ENCODE results near the gene NT5DC3. TPM values are rescaled to one million over a fixed set of nuclear protein-coding genes. Genes with fewer than 3 reads are reported as not detected.

Gene NT5DC3
- total and polyA plus RNA-seq, 8 donors: 2.6 to 6.4 (median 4.0) TPM

DNA sequence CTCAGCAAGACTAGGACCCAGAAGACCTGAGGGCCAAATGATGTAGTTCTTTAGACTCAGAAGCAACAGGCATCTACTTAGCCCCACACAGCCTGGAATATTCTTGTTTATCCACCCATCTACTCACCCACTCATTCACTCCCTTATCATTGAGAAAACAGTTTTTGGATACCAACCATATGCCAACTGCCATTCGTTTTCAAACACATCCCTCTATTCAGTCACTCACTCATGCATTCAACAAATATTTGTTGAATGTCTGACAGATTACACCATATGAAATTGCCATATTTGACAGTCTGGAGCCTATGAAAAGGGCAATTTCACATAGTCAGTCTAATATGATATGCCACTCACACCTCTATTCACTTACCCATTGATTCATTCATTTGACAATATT lies 103.2 kb downstream of the NT5DC3 start:
- H3K27me3 ChIP-seq: no peaks in the 10 kb centered on the region
- TF ChIP-seq, protein P1, sequence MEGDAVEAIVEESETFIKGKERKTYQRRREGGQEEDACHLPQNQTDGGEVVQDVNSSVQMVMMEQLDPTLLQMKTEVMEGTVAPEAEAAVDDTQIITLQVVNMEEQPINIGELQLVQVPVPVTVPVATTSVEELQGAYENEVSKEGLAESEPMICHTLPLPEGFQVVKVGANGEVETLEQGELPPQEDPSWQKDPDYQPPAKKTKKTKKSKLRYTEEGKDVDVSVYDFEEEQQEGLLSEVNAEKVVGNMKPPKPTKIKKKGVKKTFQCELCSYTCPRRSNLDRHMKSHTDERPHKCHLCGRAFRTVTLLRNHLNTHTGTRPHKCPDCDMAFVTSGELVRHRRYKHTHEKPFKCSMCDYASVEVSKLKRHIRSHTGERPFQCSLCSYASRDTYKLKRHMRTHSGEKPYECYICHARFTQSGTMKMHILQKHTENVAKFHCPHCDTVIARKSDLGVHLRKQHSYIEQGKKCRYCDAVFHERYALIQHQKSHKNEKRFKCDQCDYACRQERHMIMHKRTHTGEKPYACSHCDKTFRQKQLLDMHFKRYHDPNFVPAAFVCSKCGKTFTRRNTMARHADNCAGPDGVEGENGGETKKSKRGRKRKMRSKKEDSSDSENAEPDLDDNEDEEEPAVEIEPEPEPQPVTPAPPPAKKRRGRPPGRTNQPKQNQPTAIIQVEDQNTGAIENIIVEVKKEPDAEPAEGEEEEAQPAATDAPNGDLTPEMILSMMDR (IDR thresholded peaks at IDR 0.05): no peak
- no peak overlapping the region for H3K27ac ChIP-seq
- 43 to 47% methylated on average over 1 of the region's 1 CpG for WGBS, 2 donors
- DNase-seq (no peak), ATAC-seq (no peak), FAIRE-seq (no peak)
- intact Hi-C loops (cut with DNase I): no loop called here
- no peaks in the 10 kb centered on the region for H3K9me3 ChIP-seq
- no peak overlapping the region for H3K4me3 ChIP-seq
- H3K4me1 ChIP-seq: no peaks in the 10 kb centered on the region
- no peaks in the 10 kb centered on the region for H3K36me3 ChIP-seq

DNA sequence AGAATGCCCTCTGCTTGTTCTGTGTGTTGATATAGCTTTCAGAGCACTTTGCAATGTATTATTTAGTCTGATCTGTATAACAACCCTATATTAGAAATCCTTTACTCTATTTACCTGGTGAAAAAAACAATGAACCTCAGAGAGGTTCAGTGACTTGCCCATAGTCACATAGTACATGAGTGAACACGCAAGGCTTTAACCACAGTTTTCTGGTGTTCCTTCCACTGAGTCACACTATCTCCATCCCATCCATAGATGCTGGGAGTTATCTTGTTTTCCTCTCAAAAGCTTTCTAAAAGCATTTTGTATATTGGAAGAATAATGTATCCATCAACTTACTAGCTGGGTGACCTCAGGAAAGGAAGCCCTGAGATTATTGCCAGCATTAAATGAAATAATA lies 104.5 kb downstream of the NT5DC3 start:
- Histone ChIP-seq H3K27ac (no peak overlapping the region), H3K36me3 (no peaks in the 10 kb centered on the region), H3K4me3 (no peak overlapping the region), H3K4me1 (no peaks in the 10 kb centered on the region), H3K27me3 (no peaks in the 10 kb centered on the region), H3K9me3 (no peaks in the 10 kb centered on the region)
- ATAC-seq (no peak), DNase-seq (no peak), FAIRE-seq (no peak)
- 94 to 95% methylated on average over 1 of the region's 1 CpG for WGBS, 2 donors
- intact Hi-C loops (cut with DNase I): no loop called here
- TF ChIP-seq, protein P1 (IDR thresholded peaks at IDR 0.05): no peak

DNA sequence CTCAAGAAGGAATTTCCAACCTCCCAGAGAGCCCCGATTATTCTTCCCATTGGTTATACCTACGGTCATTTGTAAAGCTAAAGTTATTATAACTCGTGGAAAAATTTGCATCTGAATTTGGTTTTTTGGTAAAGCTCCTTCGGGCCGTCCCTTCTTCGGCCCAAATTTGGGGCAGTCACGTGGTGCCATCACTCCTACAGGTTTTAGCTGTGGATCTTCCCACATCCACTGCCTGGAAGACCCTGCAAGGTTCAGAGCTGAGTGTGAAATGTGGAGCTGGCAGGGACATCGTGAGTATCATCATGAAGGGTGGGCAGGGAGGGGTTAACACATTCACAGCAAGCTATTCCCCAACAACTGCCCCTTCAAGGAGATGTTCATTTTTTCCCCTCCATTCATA lies 105.7 kb downstream of the NT5DC3 start:
- no peak for FAIRE-seq
- ATAC-seq: no peak
- H3K27ac ChIP-seq: no peak overlapping the region
- DNase-seq: no peak
- no peak overlapping the region for H3K4me3 ChIP-seq
- no peaks in the 10 kb centered on the region for H3K4me1 ChIP-seq
- intact Hi-C loops (cut with DNase I): no loop called here
- 69 to 74% methylated on average over 8 of the region's 8 CpGs for WGBS, 2 donors
- H3K27me3 ChIP-seq: no peaks in the 10 kb centered on the region
- TF ChIP-seq, protein P1 (IDR thresholded peaks at IDR 0.05): no peak
- H3K36me3 ChIP-seq: no peaks in the 10 kb centered on the region
- no peaks in the 10 kb centered on the region for H3K9me3 ChIP-seq

DNA sequence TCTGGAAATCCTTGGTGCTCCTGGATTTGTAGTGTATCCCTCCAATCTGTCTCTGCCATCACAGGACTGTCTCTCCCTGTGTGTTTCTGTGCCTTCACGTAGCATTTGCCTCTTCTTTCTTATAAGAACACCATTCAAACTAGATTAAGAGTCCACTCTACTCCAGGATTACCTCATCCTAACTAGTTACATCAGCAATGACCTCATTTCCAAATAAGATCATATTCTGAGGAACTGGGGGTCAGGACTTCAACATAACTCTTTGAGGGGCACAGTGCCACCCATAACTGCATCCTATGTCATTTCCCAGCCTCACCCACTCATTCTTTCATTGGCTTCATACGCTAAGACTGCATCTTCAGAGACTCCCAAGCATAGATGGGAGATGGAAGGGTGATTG lies 106.2 kb downstream of the NT5DC3 start:
- intact Hi-C loops (cut with DNase I): no loop called here
- H3K4me1 ChIP-seq: no peaks in the 10 kb centered on the region
- no peaks in the 10 kb centered on the region for H3K27me3 ChIP-seq
- DNase-seq (no peak), ATAC-seq (no peak), FAIRE-seq (no peak)
- H3K27ac ChIP-seq: no peak overlapping the region
- no peaks in the 10 kb centered on the region for H3K36me3 ChIP-seq
- H3K9me3 ChIP-seq: no peaks in the 10 kb centered on the region
- WGBS, 2 donors: 69 to 76% methylated on average over 2 of the region's 2 CpGs
- no peak overlapping the region for H3K4me3 ChIP-seq
- TF ChIP-seq, protein P1 (IDR thresholded peaks at IDR 0.05): no peak

DNA sequence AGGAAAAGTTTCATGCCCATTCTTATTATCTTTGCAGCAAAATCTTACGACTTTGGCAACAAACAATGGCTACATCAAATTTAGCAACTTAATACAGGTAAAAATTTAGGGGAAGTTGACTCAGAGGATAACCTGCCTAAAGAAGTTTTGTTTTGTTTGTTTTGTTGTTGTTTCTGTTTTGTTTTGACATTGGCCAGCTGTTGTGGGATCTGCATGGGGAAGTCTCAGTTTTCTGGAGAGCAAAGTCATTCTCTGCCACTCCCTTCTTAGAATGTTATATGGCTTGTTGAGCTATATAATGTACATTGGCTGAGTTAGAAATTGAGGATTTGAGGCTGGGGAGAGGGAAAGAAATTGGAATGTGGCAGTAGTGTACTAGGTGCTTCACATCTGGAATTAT lies 109.5 kb downstream of the NT5DC3 start:
- Histone ChIP-seq H3K27me3 (no peaks in the 10 kb centered on the region), H3K4me3 (no peak overlapping the region), H3K4me1 (no peaks in the 10 kb centered on the region), H3K27ac (no peak overlapping the region), H3K36me3 (no peaks in the 10 kb centered on the region), H3K9me3 (no peaks in the 10 kb centered on the region)
- DNase-seq (no peak), FAIRE-seq (no peak), ATAC-seq (no peak)
- intact Hi-C loops (cut with DNase I): no loop called here
- 70 to 87% methylated on average over 1 of the region's 1 CpG for whole genome bisulfite sequencing, 2 donors
- TF ChIP-seq, protein P1 (IDR thresholded peaks at IDR 0.05): no peak
